GM21447 (cell line): ENCODE data around the gene LMX1B.

Source experiments
- ATAC-seq: cut with Tn5 transposase; IDR thresholded peaks from one replicate; pipeline ENCODE4 v1.9.1; 2021; ENCODE audit not compliant: unreplicated experiment

The LMX1B gene

GRCh38 chr9:126617003-126617822 is 3.5 kb downstream of the LMX1B start:
- ATAC-seq, result no peak

- no peak for ATAC-seq
Measured at GRCh38 chr9:126617823-126618165, 4.1 kb downstream of the LMX1B start.

GRCh38 chr9:126618190-126618584 is 4.5 kb downstream of the LMX1B start:
- no peak for ATAC-seq

- no peak for ATAC-seq
Measured at GRCh38 chr9:126618585-126619360, 5.0 kb downstream of the LMX1B start.

GRCh38 chr9:126619361-126620135 is 5.8 kb downstream of the LMX1B start:
- ATAC-seq, result no peak

- ATAC-seq, result no peak
Measured at GRCh38 chr9:126620478-126620877, 6.8 kb downstream of the LMX1B start.

- no peak for ATAC-seq
Measured at GRCh38 chr9:126621061-126621918, 7.6 kb downstream of the LMX1B start.

GRCh38 chr9:126621919-126622735 is 8.4 kb downstream of the LMX1B start:
- ATAC-seq, result no peak

GRCh38 chr9:126623314-126623666 is 9.6 kb downstream of the LMX1B start:
- no peak for ATAC-seq

- ATAC-seq, result no peak
Measured at GRCh38 chr9:126623667-126624478, 10.1 kb downstream of the LMX1B start.

- no peak for ATAC-seq
Measured at GRCh38 chr9:126624479-126624826, 10.7 kb downstream of the LMX1B start.

GRCh38 chr9:126624912-126625311 is 11.2 kb downstream of the LMX1B start:
- ATAC-seq, result no peak

- ATAC-seq, result no peak
Measured at GRCh38 chr9:126625329-126626126, 11.8 kb downstream of the LMX1B start.

- ATAC-seq, result no peak
Measured at GRCh38 chr9:126626127-126626925, 12.6 kb downstream of the LMX1B start.

GRCh38 chr9:126626926-126627233 is 13.2 kb downstream of the LMX1B start:
- ATAC-seq, result no peak

GRCh38 chr9:126628146-126628545 is 14.4 kb downstream of the LMX1B start:
- no peak for ATAC-seq

- ATAC-seq, result no peak
Measured at GRCh38 chr9:126628969-126629674, 15.4 kb downstream of the LMX1B start.
